HG03097 (cell line): ENCODE results near the gene RIPK3.
"Not testable (repeated sequence)": the region's sequence is repeated elsewhere in the genome, so short reads cannot be mapped to it uniquely, and the experiment has no call there.

Experiments
- ATAC-seq: cut with Tn5 transposase; IDR thresholded peaks from one replicate; pipeline ENCODE4 v1.9.1; 2021; ENCODE audit not compliant: unreplicated experiment, low FRiP score

RIPK3 gene

GRCh38 chr14:24339284-24340151 lies at the start of gene RIPK3:
Gene RIPK3 (minus strand): TSS chr14:24339991. CDS start chr14:24339826, 165 bp downstream.
- ATAC-seq, result no peak

DNA sequence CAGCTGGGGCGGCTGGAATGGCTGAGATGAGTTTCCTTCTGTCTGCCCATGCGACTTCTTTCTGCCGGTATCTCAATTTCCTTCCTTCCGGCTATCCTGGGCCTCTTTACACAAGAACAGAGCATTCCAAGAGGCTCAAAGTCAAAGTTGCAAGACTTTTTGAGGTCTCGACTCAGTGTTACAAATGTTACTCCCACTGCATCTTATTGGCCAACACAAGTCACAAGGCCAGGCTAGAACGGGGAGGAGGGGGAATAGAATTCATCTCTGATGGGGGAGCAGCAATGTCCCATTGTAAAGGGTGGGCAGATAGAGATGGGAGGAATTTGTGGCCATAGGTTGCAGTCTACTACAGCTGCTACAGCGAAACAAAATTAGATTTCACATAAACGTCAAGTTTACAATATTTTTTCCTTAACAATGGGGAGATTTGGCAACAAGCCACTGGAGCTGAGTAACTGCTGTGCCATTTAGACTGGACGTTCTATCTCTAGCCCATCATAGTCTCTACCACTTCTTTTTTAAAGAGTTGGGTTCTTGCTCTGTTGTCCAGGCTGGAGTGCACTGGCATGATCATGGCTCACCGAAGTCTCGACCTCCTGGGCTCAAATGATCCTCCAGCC lies 49.5 kb upstream of the RIPK3 start:
- ATAC-seq, result no peak

GRCh38 chr14:24388474-24389179 lies 48.8 kb upstream of the RIPK3 start:
- no peak for ATAC-seq

- ATAC-seq, result not testable (repeated sequence)
Measured at GRCh38 chr14:24387579-24387978, 47.8 kb upstream of the RIPK3 start.

DNA sequence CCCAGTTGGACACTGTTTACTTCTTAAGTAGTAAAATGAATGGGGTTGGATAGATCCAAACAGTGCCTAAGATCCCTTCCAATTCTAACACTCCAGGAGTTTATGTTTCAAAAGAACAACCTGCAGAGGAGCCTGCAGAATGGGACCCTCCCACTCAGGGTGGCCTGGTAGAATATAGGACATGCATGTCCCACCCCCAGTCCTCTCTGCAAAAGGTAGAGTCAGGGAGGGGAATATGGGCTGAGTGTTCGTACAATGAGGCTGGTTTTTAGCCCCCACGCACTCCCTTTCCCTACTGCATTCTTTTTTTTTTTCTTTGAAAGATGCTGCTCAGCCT lies 47.2 kb upstream of the RIPK3 start:
- no peak for ATAC-seq

GRCh38 chr14:24385524-24385923 lies 45.7 kb upstream of the RIPK3 start:
- no peak for ATAC-seq

GRCh38 chr14:24384169-24384568 lies 44.4 kb upstream of the RIPK3 start:
- no peak for ATAC-seq

GRCh38 chr14:24382064-24382371 lies 42.2 kb upstream of the RIPK3 start:
- ATAC-seq, result no peak

DNA sequence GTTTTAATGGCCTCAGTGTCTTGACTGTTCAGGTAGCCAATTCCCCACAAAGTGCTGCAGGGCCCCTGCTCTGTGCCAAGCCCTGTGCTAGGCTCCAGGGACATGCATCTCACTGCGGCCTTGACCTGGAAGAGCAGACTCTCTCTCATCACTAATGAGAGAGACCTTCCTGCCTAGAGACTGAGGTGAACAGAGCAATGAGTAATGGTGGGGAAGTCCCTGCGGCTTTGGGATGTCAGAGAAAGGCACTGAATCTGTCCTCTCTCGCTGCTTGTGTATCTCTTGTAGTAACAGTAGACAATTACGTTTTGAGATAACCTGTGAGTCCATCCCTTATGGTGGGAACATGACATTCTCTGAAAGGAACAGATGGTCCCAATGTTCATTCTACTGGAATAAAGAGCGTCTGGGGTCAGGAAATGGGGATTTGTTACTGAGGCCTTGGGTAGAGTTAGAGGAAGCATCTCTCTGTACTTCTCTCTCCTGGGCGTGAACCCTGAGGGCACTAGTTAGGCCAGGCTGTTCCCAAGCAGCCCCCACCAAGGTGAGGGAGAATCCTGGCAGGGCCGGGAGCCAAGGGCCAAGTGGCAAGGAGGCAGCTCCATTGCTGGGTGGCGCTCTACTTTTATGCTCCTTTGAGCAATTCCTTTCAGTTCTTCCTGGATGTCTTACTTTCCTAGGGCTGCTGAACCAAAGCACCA lies 41.7 kb upstream of the RIPK3 start:
- no peak for ATAC-seq

DNA sequence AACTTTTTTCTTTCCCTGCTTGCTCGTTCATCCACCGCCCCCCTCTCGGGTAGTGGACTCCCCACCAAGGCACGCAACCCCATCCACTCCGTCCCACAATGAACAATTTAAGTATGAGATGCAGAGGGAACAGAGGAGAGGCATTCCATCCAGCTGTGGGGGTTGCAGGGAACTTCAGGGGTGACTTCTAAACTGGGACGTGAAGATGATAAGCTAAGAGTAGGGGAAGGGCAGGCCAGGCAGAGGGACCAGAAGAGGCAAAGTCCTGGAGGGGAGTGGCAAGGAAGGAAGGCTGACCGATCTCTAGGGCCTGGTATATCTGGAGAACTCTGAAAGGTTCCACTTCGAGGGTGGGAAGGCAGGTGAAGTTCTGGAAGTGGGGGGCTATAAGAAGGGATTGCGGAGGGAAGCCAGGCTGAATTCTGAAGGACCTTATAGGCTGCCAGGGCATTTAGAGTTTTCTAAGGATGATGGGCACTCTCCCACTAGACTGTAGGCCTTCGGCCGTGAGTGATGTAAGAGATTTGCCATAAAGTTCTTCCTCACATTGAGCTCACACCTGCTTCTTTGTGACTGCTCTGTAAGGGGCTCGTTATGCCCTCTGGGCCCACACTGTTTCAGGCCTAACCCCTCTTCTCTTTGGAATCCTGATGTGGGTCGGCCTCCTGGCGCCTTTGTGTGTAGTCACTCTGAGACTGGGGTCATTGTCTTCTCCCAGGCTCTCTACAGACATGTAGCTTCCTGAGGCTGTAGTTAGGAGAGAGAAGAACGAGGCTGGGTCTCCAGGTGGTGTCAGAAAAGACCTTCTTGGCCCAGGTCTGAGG lies 40.3 kb upstream of the RIPK3 start:
- no peak for ATAC-seq

- no peak for ATAC-seq
Measured at GRCh38 chr14:24378981-24379906, 39.5 kb upstream of the RIPK3 start.

- no peak for ATAC-seq
Measured at GRCh38 chr14:24378327-24378726, 38.5 kb upstream of the RIPK3 start.

GRCh38 chr14:24377657-24378056 lies 37.9 kb upstream of the RIPK3 start:
- no peak for ATAC-seq

DNA sequence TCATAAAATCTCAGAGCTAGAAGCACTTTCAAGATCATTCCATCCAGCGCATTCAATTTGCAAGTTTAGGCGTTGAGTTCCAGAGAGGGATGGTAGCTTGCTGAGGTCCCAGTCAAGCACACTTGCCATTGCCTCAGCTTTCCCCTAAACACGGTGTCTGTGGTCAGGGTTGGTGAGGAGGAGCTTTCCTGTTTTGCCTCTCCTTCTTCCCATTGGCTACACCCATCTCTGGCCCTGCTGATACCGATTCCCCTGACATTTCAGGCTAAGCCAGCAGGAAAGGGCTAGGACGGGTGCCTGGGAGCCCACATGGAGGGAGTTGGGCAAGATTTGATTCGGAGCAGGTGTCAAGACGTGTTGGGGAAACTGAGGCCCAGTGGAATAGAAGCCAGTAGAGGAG lies 37.3 kb upstream of the RIPK3 start:
- ATAC-seq, result no peak

DNA sequence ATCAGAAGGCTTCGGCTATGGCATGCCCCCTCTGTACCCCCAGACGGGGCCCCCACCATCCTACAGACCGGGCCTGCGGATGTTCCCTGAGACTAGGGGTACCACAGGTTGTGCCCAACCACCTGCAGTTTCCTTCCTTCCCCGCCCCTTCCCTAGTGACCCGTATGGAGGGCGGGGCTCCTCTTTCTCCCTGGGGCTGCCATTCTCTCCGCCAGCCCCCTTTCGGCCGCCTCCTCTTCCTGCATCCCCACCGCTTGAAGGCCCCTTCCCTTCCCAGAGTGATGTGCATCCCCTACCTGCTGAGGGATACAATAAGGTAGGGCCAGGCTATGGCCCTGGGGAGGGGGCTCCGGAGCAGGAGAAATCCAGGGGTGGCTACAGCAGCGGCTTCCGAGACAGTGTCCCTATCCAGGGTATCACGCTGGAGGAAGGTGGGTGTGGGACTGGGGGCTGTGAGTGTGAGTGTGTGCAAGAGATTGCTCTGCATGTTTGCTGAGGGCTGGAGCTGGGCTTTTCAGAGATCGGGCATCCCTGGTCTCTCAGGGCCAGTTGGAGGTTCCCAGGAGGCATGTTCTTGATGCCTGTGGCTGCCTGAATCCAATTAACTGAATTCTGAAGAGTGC lies 36.8 kb upstream of the RIPK3 start:
- ATAC-seq, result no peak

DNA sequence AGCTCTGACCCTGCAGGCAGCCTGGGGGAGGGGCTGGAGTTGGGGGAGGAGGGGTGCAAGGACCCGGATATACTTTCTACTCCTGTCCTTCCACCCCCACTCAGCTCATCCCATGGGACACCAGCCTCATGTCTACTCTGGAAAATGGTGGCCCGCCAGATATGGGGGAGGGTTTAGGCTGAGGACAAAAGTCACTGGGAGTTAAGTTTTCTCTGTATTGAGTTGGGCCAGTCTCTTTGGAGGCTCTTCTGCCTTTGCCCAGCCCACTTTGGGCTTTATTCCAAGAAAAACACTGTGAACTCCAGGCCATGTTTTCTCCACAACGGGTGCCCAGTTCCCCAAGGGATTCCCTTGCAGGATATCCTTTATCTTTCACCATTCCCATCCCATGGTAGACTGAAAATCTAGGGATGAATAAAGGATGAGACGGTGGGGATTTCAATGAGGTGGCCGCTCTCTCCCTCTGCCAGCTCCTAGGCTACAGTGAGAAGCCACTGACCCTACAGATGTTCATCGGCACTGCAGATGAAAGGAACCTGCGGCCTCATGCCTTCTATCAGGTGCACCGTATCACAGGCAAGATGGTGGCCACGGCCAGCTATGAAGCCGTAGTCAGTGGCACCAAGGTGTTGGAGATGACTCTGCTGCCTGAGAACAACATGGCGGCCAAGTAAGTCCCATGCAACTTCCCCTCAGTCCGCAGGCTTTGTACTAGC lies 33.1 kb upstream of the RIPK3 start:
- no peak for ATAC-seq

DNA sequence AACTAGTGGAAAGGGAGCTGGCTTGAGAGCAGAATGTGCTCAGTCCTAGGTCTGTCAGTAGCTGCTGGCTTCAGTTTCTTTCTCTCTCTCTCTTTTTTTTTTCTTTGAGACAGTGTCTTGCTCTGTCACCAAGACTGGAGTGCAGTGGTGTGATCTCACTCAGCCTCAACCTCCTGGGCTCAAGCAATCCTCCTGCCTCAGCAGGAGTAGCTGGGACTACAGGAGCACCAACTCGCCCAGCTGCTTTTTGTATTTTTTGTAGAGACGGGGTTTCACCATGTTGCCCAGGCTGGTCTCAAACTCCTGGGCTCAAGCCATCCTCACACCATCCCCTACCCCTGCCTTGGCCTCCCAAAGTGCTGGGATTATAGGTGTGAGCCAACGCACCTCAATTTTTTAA lies 31.8 kb upstream of the RIPK3 start:
- not testable (repeated sequence) for ATAC-seq

- ATAC-seq, result no peak
Measured at GRCh38 chr14:24370748-24371147, 31.0 kb upstream of the RIPK3 start.
